HEK293T (cell line): ENCODE results near the gene LAMA3.

ENCODE experiments used
- CTCF ChIA-PET: fragments of 350-600 bp; formaldehyde crosslinking; extraction: SDS; loops from one replicate; lab custom pipeline; 2021; ENCODE audit warnings: antibody characterized with exemption, inconsistent platforms; lab: Yijun Ruan, JAX
- POLR2A ChIA-PET: fragments of 350-600 bp; formaldehyde crosslinking; extraction: SDS; loops from one replicate; lab custom pipeline; 2020; ENCODE audit warnings: antibody characterized with exemption, inconsistent platforms; lab: Yijun Ruan, JAX
- DNase-seq: peaks from one replicate; pipeline ENCODE4 v3.0.0; 2012; ENCODE audit warnings: mixed read lengths; ENCODE audit errors: extremely low spot score
- ARNT ChIP-seq: fragments of 450-650 bp; IDR thresholded peaks from 2 replicates; pipeline ENCODE4 v1.6.1; 2017; ENCODE audit warnings: mild to moderate bottlenecking
- BHLHE40 ChIP-seq: fragments of 450-650 bp; IDR thresholded peaks from 2 replicates; pipeline ENCODE4 v1.6.1; 2016; ENCODE audit warnings: mild to moderate bottlenecking, moderate library complexity, borderline replicate concordance
- CTBP1 ChIP-seq: fragments of 450-650 bp; IDR thresholded peaks from 2 replicates; pipeline ENCODE4 v1.6.1; 2016; ENCODE audit warnings: borderline replicate concordance
- ELF4 ChIP-seq: fragments of 450-650 bp; IDR thresholded peaks from 2 replicates; pipeline ENCODE4 v1.6.1; 2017; ENCODE audit warnings: antibody characterized with exemption
- FOXA1 ChIP-seq: fragments of 450-650 bp; IDR thresholded peaks from 2 replicates; pipeline ENCODE4 v1.6.1; 2016; ENCODE audit warnings: mild to moderate bottlenecking
- FOXK2 ChIP-seq: fragments of 450-650 bp; IDR thresholded peaks from 2 replicates; pipeline ENCODE4 v1.6.1; 2016; ENCODE audit warnings: mild to moderate bottlenecking
- FOXM1 ChIP-seq: fragments of 450-650 bp; IDR thresholded peaks from 2 replicates; pipeline ENCODE4 v1.6.1; 2017; ENCODE audit warnings: mild to moderate bottlenecking, borderline replicate concordance
- HDGF ChIP-seq: fragments of 450-650 bp; IDR thresholded peaks from 2 replicates; pipeline ENCODE4 v1.6.1; 2017; ENCODE audit warnings: antibody characterized with exemption, borderline replicate concordance
- L3MBTL2 ChIP-seq: fragments of 450-650 bp; conservative IDR thresholded peaks from 2 replicates; pipeline ENCODE4 v1.6.1; 2016; ENCODE audit warnings: mild to moderate bottlenecking
- LEF1 ChIP-seq: fragments of 450-650 bp; IDR thresholded peaks from 2 replicates; pipeline ENCODE4 v1.6.1; 2017; ENCODE audit warnings: mild to moderate bottlenecking, borderline replicate concordance
- NFRKB ChIP-seq: fragments of 450-650 bp; IDR thresholded peaks from 2 replicates; pipeline ENCODE4 v1.6.1; 2016; ENCODE audit warnings: mild to moderate bottlenecking, moderate library complexity
- SP1 ChIP-seq: fragments of 450-650 bp; IDR thresholded peaks from 2 replicates; pipeline ENCODE4 v1.6.1; 2017
- SUZ12 ChIP-seq: fragments of 450-650 bp; IDR thresholded peaks from 2 replicates; pipeline ENCODE4 v1.6.1; 2016; ENCODE audit warnings: mild to moderate bottlenecking
- TARDBP ChIP-seq: fragments of 450-650 bp; IDR thresholded peaks from 2 replicates; pipeline ENCODE4 v1.6.1; 2016
- ZNF384 ChIP-seq: fragments of 450-650 bp; IDR thresholded peaks from 2 replicates; pipeline ENCODE4 v1.6.1; 2016
- TF ChIP-seq, protein P1 (sequence below): fragments of 450-650 bp; IDR thresholded peaks from 2 replicates; pipeline ENCODE4 v1.6.1; 2016

Gene LAMA3

GRCh38 chr18:23906658-23907057 is 217.4 kb downstream of the LAMA3 start:
- DNase-seq: no peak
- ChIA-PET CTCF (interaction anchor here (0.7 kb wide), 1 partner anchor 12 kb away, joined by 3 read pairs; no protein-coding TSS in a partner anchor), POLR2A (no interaction called here)
- TF ChIP-seq TARDBP (no peak), BHLHE40 (no peak), L3MBTL2 (no peak), ZNF384 (no peak), FOXM1 (no peak), LEF1 (no peak), ELF4 (no peak), SP1 (no peak), FOXK2 (no peak), NFRKB (no peak), FOXA1 (no peak), SUZ12 (no peak), ARNT (no peak), HDGF (no peak), CTBP1 (no peak)
- TF ChIP-seq, protein P1, sequence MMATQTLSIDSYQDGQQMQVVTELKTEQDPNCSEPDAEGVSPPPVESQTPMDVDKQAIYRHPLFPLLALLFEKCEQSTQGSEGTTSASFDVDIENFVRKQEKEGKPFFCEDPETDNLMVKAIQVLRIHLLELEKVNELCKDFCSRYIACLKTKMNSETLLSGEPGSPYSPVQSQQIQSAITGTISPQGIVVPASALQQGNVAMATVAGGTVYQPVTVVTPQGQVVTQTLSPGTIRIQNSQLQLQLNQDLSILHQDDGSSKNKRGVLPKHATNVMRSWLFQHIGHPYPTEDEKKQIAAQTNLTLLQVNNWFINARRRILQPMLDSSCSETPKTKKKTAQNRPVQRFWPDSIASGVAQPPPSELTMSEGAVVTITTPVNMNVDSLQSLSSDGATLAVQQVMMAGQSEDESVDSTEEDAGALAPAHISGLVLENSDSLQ: no peak

DNA sequence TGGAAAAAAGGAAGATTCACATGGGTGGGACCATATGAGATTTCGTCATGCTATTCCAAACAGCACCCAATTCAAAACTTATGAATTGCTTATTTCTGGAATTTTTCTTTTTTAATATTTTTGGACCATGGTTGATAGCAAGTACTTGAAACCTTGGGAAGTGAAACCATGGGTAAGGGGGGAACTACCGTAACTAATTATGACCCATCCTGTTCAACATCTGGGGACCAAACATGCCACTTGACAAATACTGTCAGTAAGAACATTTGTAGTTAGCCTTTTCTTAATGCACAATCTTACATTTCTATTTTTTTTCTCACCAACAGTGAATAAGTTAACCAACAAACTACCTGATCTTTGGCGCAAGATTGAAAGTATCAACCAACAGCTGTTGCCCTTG is 219.6 kb downstream of the LAMA3 start:
- ChIA-PET CTCF (no interaction called here), POLR2A (no interaction called here)
- DNase-seq: no peak
- TF ChIP-seq LEF1 (no peak), HDGF (no peak), SUZ12 (no peak), ELF4 (no peak), FOXM1 (no peak), FOXA1 (no peak), FOXK2 (no peak), ZNF384 (no peak), SP1 (no peak), L3MBTL2 (no peak), TARDBP (no peak), CTBP1 (no peak), NFRKB (no peak), BHLHE40 (no peak), ARNT (no peak)
- TF ChIP-seq, protein P1: no peak

GRCh38 chr18:23910032-23910431 is 220.8 kb downstream of the LAMA3 start:
- no peak for TF ChIP-seq L3MBTL2
- no peak for TF ChIP-seq NFRKB
- TF ChIP-seq SP1: no peak
- TF ChIP-seq, protein P1: no peak
- TF ChIP-seq ARNT: no peak
- no peak for TF ChIP-seq FOXM1
- ChIA-PET CTCF (interaction anchor here (0.6 to 1.0 kb wide), 2 partner anchors 9 to 431 kb away, joined by 3 read pairs; no protein-coding TSS in a partner anchor), POLR2A (no interaction called here)
- no peak for DNase-seq

DNA sequence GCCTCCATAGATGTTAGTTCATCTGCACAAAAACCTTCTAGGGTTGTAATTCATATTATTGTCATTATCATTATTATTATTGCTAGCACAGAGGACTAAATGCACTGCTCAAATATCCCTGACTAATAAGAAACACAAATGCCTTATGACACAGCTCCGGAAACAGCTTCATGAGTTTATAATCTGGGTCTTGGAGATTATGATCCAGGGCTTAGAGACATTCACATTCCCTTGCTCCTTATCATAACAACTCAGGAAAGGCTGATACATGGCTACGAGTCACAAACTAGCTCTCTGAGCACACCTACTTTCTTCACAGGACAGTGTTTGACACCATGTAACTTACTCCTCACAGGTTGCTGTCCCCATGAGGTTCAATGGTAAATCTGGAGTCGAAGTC is 223.1 kb downstream of the LAMA3 start:
- no peak for DNase-seq
- ChIA-PET CTCF (interaction anchor here (0.5 kb wide), 1 partner anchor 51 kb away, joined by 3 read pairs; no protein-coding TSS in a partner anchor), POLR2A (no interaction called here)
- TF ChIP-seq NFRKB (no peak), FOXK2 (no peak), CTBP1 (no peak), SP1 (no peak), HDGF (no peak), ZNF384 (no peak)

DNA sequence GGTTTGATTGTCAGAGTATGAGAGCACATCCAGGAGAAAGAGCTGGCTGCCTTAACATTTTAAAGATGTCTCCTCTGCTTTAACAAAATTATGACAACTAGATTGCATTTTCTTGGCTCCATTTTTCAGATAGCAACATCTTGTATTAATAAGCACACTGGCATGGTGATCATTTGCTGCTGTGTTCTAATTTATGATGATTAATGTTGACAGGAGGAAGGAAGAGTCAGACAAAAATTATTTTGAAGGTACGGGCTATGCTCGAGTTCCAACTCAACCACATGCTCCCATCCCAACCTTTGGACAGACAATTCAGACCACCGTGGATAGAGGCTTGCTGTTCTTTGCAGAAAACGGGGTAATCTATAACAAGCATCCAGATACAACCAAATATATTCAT is 227.1 kb downstream of the LAMA3 start:
- ChIA-PET POLR2A (no interaction called here), CTCF (interaction anchor here (0.7 to 0.9 kb wide), 2 partner anchors 11 to 1724 kb away, joined by 3 read pairs; no protein-coding TSS in a partner anchor)
- TF ChIP-seq HDGF (no peak), FOXK2 (no peak)
- TF ChIP-seq, protein P1: peak; percentile 3; the same call in 1 of the 2 replicates
- DNase-seq: no peak

- POLR2A ChIA-PET: interaction anchor here (0.8 kb wide), 1 partner anchor 10 kb away, joined by 3 read pairs; no protein-coding TSS in a partner anchor
- TF ChIP-seq LEF1 (no peak), ELF4 (no peak), NFRKB (no peak), ARNT (no peak), BHLHE40 (no peak), TARDBP (no peak), CTBP1 (no peak), ZNF384 (no peak), L3MBTL2 (no peak), FOXM1 (no peak), SUZ12 (no peak), HDGF (no peak), FOXK2 (no peak), SP1 (no peak)
- TF ChIP-seq, protein P1: no peak
- DNase-seq: peak; percentile 79
- CTCF ChIA-PET: interaction anchor here (0.6 to 1.8 kb wide), 20 partner anchors 8 to 459 kb away, joined by 3 to 21 read pairs (median 4); no protein-coding TSS in a partner anchor
Measured at GRCh38 chr18:23918395-23919032, 229.3 kb downstream of the LAMA3 start.
